Testis (tissue), 3 donors: ENCODE measurements around the gene WBP2. TPM values are rescaled to one million over a fixed set of nuclear protein-coding genes. Genes with fewer than 3 reads are reported as not detected.

Experiments used
- DNase-seq: peaks from one replicate; pipeline ENCODE4 v3.0.0-alpha.2; 2019
- H3K27ac ChIP-seq, 2 donors: fragments of 200-600 bp; sonication (generic); one replicate each; pipeline ENCODE4 v1.5.1; 2019
- H3K27me3 ChIP-seq: fragments of 200-600 bp; sonication (generic); one replicate; pipeline ENCODE4 v1.5.1; 2019
- H3K36me3 ChIP-seq: fragments of 200-600 bp; sonication (generic); one replicate; pipeline ENCODE4 v1.5.1; 2017; ENCODE audit warnings: low read depth; ENCODE audit errors: missing control alignments
- H3K4me1 ChIP-seq: fragments of 200-600 bp; sonication (generic); one replicate; pipeline ENCODE4 v1.5.1; 2019
- H3K4me3 ChIP-seq, 2 donors: fragments of 200-600 bp; sonication (generic); one replicate each; pipeline ENCODE4 v1.5.1; 2017 to 2019
- H3K9me3 ChIP-seq: fragments of 200-600 bp; sonication (generic); one replicate; pipeline ENCODE4 v1.5.1; 2017
- POLR2A ChIP-seq: fragments of 450-650 bp; IDR thresholded peaks from one replicate; pipeline ENCODE4 v1.6.1; 2017; ENCODE audit warnings: antibody characterized with exemption, mild to moderate bottlenecking, moderate library complexity
- WGBS, 2 donors: methylation state at CpG; one replicate each; pipeline ENCODE4 v1.1.5; 2018; 5-methylcytosine and 5-hydroxymethylcytosine counted together
- intact Hi-C: fragments of 100-400 bp; cut with DNase I; formaldehyde crosslinking; loops from one replicate; pipeline ENCODE4 v1.15.1; 2023; ENCODE audit warnings: low total_unique reads
- polyA plus RNA-seq: library from polyadenylated mRNA; stranded (reverse); fragments of 350-450 nt; fragmentation: Illumina TruSeq; extraction: RNeasy Lipid Tissue Mini Kit (QIAGEN cat#74804); gene quantifications from one replicate; pipeline ENCODE4 v1.2.3, GENCODE V29; 2014; ENCODE audit warnings: low read depth, low replicate concordance; ENCODE audit not compliant: insufficient read depth
- total RNA-seq, 2 donors: library from RNA; depleted of rRNA; stranded (reverse); fragments of >200 nt; gene quantifications; one replicate each; pipeline ENCODE4 v1.2.3, GENCODE V29; 2016
- TF ChIP-seq, protein P1 (sequence below), 3 experiments: fragments of 450-650 bp in 2 of 3; fragments of 200-600 bp in 1 of 3; sonication (generic) in 1 of 3; IDR thresholded peaks; one replicate each; pipeline ENCODE4 v1.5.1; 2016 to 2019; ENCODE audit warnings: antibody characterized with exemption in 3 of 3, mild to moderate bottlenecking in 2 of 3, moderate library complexity in 1 of 3

WBP2 gene
- total and polyA plus RNA-seq, 3 donors from 2014 or later = 96.1 to 217 (median 127) TPM

DNA sequence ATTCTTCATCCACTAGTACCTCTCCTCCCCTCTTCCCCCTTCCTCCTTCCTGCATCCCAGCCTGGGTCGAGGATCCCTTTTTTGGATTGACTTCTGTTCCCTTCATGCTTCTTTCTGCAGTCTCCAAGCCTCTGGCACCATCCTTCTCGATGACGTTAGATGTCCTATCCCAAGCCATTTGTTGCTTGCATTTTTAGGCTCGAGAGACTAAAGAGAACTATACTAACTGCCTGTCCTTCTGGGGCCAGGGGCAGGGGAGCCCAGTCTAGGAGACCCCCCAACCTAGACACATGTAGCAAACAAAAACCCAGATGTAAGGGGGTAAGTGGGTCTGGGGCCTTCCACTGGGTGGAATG is 46.6 kb downstream of the WBP2 start:
- DNase-seq = no peak
- intact Hi-C loops = no loop called here
- H3K27ac ChIP-seq = peak overlapping the region; percentile 9 to 58
- no peaks in the 10 kb centered on the region for H3K27me3 ChIP-seq
- no peaks in the 10 kb centered on the region for H3K9me3 ChIP-seq
- TF ChIP-seq, protein P1, sequence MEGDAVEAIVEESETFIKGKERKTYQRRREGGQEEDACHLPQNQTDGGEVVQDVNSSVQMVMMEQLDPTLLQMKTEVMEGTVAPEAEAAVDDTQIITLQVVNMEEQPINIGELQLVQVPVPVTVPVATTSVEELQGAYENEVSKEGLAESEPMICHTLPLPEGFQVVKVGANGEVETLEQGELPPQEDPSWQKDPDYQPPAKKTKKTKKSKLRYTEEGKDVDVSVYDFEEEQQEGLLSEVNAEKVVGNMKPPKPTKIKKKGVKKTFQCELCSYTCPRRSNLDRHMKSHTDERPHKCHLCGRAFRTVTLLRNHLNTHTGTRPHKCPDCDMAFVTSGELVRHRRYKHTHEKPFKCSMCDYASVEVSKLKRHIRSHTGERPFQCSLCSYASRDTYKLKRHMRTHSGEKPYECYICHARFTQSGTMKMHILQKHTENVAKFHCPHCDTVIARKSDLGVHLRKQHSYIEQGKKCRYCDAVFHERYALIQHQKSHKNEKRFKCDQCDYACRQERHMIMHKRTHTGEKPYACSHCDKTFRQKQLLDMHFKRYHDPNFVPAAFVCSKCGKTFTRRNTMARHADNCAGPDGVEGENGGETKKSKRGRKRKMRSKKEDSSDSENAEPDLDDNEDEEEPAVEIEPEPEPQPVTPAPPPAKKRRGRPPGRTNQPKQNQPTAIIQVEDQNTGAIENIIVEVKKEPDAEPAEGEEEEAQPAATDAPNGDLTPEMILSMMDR (IDR thresholded peaks at IDR 0.05) = no peak
- no peak for TF ChIP-seq POLR2A
- H3K36me3 ChIP-seq = no peaks in the 10 kb centered on the region
- WGBS, 2 donors = 62 to 70% methylated on average over 4 of the region's 4 CpGs
- no peak overlapping the region for H3K4me3 ChIP-seq
- peaks cover 11% of the 10 kb centered on the region for H3K4me1 ChIP-seq

DNA sequence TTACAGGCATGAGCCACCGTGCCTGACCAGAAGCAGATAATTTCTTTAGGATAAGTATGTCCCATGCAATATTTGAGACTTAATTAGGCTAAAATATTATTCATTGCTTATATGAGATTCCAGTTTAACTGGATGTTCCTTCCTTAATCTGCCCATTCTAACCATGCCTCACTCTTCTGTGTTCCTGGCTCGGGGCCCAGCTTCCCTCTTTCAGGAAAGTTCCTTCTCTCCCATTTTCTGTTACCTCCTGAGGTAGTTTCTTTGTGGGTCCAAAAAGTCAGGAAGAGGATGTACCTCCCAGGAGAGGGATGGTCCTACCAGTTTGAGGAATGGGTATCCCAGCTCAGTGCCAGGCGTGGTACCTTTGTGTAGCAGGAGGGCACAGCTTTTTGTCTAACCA is 47.3 kb downstream of the WBP2 start:
- no peaks in the 10 kb centered on the region for H3K9me3 ChIP-seq
- peaks cover 11% of the 10 kb centered on the region for H3K4me1 ChIP-seq
- WGBS, 2 donors = 90 to 100% methylated on average over 3 of the region's 3 CpGs
- no peak overlapping the region for H3K4me3 ChIP-seq
- H3K27ac ChIP-seq = peak overlapping the region; percentile 9 to 58
- no peaks in the 10 kb centered on the region for H3K27me3 ChIP-seq
- H3K36me3 ChIP-seq = no peaks in the 10 kb centered on the region
- TF ChIP-seq POLR2A = no peak
- TF ChIP-seq, protein P1 (IDR thresholded peaks at IDR 0.05) = no peak
- no peak for DNase-seq
- intact Hi-C loops = no loop called here

DNA sequence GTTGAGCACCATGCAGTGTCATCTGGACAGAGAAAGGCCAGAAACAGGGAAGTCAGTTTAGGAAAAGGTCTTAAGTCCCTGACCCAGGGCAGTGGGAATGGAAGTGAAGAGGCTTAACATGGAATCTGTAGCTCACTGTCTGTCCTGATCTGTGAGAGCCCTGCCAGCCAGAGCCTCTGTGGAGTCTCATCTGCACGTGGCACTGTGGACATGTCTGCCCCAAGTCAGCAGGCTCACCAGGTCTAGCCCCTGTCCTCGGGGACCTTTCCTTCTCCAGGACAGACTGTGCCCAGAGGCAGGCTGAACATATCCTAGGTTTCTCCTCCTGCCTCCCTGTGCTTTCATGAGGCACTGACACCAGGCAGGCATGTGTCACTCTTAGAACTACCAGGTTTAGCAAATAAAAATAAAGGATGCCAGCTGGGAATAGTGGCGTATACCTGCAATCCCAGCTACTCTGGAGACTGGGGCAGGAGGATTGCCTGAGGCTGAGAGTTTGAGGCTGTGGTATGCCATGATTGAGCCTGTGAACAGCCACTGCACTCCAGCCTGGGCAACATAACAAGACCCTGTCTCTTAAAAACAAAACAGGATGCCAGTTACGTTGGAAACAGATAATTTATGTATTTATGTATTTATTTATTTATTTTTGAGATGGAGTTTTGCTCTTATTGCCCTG is 48.2 kb downstream of the WBP2 start:
- intact Hi-C loops = no loop called here

DNA sequence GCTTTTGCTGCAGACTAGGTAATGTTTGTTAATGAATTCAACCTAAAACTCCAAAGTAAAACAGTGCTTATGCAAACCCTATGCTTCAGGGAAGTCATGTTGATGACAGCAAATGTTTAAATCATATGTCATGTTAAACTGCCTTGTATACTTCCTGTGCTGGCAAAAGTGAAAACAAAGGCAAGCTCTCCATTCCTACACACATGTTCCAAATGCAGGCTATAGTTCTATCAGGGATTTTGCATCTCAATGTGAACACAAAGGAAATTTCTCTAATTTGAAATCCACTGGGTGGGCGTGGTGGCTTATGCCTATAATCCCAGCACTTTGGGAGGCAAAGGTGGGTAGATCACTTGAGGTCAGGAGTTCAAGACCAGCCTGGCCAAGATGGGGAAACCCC is 51.3 kb downstream of the WBP2 start:
- H3K4me3 ChIP-seq = no peak overlapping the region
- H3K4me1 ChIP-seq = peaks cover 7% of the 10 kb centered on the region
- DNase-seq = no peak
- 93 to 100% methylated on average over 1 of the region's 1 CpG for WGBS, 2 donors
- H3K27ac ChIP-seq = no peak overlapping the region
- no peaks in the 10 kb centered on the region for H3K9me3 ChIP-seq
- no peaks in the 10 kb centered on the region for H3K27me3 ChIP-seq
- no peaks in the 10 kb centered on the region for H3K36me3 ChIP-seq
- intact Hi-C loops = no loop called here
- TF ChIP-seq POLR2A = no peak
- TF ChIP-seq, protein P1 (IDR thresholded peaks at IDR 0.05) = no peak

More for the DNA sequence above, 48.2 kb downstream of the WBP2 start:
- TF ChIP-seq, protein P1 (IDR thresholded peaks at IDR 0.05) = no peak
- no peak for TF ChIP-seq POLR2A
- Histone ChIP-seq H3K27ac (no peak overlapping the region), H3K4me3 (no peak overlapping the region), H3K9me3 (no peaks in the 10 kb centered on the region), H3K4me1 (peaks cover 11% of the 10 kb centered on the region), H3K36me3 (no peaks in the 10 kb centered on the region), H3K27me3 (no peaks in the 10 kb centered on the region)
- WGBS, 2 donors = 85 to 86% methylated on average over 4 of the region's 4 CpGs
- DNase-seq = no peak

DNA sequence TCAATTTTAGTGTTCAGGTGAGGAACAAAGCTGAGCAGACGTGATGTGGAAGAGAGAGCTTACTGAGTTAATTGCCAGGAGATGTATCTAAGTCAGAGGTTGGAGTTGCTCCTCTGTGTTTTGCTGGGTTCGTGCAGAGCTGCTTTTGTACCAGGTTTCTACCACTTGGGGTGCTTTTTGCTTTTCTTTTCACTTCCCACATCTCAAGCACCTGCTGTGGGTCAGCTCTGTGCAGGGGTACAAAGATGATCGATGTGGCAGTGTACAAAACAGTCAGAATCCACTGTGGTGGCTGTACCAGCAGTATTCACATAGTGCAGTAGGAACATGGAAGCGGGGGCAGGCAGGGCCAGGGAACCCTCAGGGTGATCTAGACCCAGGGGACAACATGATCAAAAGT is 55.7 kb downstream of the WBP2 start:
- intact Hi-C loops = no loop called here
- DNase-seq = no peak
- Histone ChIP-seq H3K27me3 (no peaks in the 10 kb centered on the region), H3K9me3 (no peaks in the 10 kb centered on the region), H3K36me3 (no peaks in the 10 kb centered on the region), H3K4me3 (no peak overlapping the region), H3K27ac (no peak overlapping the region), H3K4me1 (no peaks in the 10 kb centered on the region)
- WGBS, 2 donors = 81% methylated on average over 4 of the region's 4 CpGs
- TF ChIP-seq POLR2A = no peak
- TF ChIP-seq, protein P1 (IDR thresholded peaks at IDR 0.05) = no peak
